Epithelial cell of prostate (primary cell): ENCODE data around the gene HECW1.
"Not testable (repeated sequence)": the region's sequence is repeated elsewhere in the genome, so short reads cannot be mapped to it uniquely, and the experiment has no call there.

Experiments used
- DNase-seq: peaks from one replicate; pipeline ENCODE4 v3.0.0-alpha.2; 2011; ENCODE audit warnings: low read depth, low spot score
- H3K27ac ChIP-seq: fragments of 450-650 bp; 2 replicates; pipeline ENCODE4 v1.5.1; 2017; ENCODE audit warnings: mild to moderate bottlenecking

The HECW1 gene

DNA sequence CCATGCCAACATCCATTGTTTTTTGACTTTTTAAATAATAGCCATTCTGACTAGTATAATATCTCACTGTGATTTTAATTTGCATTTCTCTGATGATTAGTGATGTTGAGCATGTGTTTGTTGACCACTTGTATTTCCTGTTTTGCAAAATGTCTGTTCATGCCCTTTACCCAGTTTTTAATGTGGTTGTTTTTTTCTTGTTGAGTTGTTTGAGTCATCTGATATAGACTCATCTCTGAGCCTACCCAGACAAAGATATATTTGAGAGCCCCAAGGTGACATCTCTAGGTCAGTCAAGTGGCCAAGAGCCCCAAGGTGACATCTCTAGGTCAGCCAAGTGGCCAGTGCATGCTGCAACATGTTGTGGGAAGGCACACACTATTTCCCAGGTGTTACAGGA lies 224.7 kb downstream of the HECW1 start:
- H3K27ac ChIP-seq = no peak overlapping the region
- peak; percentile 16 for DNase-seq

DNA sequence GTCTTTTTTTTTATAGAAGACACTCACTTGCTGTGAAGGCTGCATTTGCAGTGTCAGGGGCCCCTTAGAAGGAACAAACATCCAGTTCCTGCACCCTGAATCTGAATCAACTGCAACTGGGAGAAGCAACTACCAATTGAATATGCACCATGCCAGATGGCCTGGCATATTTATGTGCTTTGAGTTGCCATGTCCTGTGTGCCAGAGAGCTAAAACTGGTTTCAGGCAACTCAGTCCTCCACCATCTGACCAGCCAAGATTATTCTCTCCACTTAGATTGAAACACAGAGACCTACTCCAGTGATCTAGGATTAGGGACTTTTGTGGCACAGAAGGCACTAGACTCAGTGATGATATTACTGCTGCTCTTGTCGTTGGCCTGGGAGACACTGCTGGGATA lies 225.4 kb downstream of the HECW1 start:
- no peak for DNase-seq
- no peak overlapping the region for H3K27ac ChIP-seq

- no peak overlapping the region for H3K27ac ChIP-seq
- no peak for DNase-seq
Observed at GRCh38 chr7:43341132-43341531, 228.7 kb downstream of the HECW1 start.

DNA sequence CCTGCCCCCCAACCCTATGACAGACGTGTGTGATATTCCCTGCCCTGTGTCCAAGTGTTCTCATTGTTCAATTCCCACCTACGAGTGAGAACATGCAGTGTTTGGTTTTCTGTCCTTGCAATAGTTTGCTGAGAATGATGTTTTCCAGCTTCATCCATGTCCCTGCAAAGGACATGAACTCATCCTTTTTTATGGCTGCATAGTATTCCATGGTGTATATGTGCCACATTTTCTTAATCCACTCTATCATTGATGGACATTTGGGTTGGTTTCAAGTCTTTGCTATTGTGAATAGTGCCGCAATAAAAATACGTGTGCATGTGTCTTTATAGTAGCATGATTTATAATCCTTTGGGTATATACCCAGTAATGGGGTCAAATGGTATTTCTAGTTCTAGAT lies 231.0 kb downstream of the HECW1 start:
- DNase-seq, H3K27ac ChIP-seq: not testable (repeated sequence)

- H3K27ac ChIP-seq, DNase-seq: not testable (repeated sequence)
Observed at GRCh38 chr7:43345696-43346095, 233.2 kb downstream of the HECW1 start.

DNA sequence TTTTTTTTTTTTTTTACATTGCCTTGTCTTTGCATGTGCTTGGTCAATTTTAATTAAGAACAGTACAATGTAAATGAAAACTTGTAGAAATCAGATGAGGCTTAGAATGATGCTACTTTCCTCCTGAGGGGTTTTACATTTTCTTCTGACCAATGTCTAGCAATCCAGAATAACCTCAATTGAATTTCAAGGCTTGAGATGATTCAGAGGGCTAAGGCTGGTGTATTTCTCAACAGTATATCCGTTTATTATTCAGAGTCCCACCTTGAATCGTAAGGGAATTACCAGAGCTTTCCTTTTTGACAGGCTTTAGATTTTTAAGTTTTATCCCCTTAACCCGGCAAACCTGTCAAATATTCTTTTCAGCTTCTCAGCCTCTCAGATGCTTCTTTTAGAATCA lies 239.2 kb downstream of the HECW1 start:
- no peak for DNase-seq

DNA sequence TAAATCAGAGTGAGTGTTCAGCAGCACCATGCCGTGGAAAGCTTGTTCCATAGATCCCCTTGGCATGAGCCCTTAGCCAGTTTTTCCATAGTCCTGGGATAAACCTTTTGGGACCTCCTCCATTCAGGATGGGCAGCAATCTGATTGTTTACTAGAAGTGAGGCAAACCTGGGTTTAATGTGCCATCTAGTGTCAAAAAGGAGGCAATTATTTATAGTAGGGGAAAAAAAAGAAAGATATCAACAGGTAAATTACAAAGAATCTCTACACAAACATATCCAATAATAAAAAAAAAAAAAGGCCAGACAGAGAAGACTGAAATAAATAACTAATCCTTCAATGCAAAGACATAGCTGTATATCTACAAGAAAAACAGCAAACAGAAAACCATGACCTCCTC lies 241.5 kb downstream of the HECW1 start:
- DNase-seq = no peak
- H3K27ac ChIP-seq = no peak overlapping the region

More for the DNA sequence above, 239.2 kb downstream of the HECW1 start:
- no peak overlapping the region for H3K27ac ChIP-seq

- no peak for DNase-seq
- H3K27ac ChIP-seq = no peak overlapping the region
Observed at GRCh38 chr7:43362652-43363034, 250.2 kb downstream of the HECW1 start.

GRCh38 chr7:43363035-43363791 lies 250.8 kb downstream of the HECW1 start:
- no peak overlapping the region for H3K27ac ChIP-seq
- DNase-seq = no peak

DNA sequence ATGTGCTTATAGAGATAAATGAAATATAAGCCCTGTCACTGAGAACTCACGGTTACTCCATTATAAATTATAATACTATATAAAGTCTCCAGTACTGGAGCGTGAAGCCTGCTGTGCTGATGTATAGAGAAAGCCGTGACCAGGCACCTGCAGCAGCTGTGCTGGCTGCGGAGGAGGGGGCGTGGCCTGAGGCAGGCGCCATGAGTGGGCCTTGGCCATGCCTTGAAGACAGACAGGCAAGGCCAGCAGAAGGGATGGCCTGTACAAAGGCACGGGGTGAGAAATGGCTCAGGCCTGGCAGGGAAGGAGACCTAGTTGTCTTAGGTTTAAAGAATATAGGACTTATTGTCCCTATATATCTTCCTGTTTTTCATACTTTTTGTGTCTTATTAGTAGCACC lies 251.9 kb downstream of the HECW1 start:
- DNase-seq = no peak

GRCh38 chr7:43372676-43373355 lies 260.4 kb downstream of the HECW1 start:
- no peak for DNase-seq
- no peak overlapping the region for H3K27ac ChIP-seq

More for the DNA sequence above, 251.9 kb downstream of the HECW1 start:
- H3K27ac ChIP-seq = no peak overlapping the region

GRCh38 chr7:43377196-43377960 lies 264.9 kb downstream of the HECW1 start:
- DNase-seq = no peak
- H3K27ac ChIP-seq = no peak overlapping the region

GRCh38 chr7:43379210-43379609 lies 266.8 kb downstream of the HECW1 start:
- DNase-seq = no peak

DNA sequence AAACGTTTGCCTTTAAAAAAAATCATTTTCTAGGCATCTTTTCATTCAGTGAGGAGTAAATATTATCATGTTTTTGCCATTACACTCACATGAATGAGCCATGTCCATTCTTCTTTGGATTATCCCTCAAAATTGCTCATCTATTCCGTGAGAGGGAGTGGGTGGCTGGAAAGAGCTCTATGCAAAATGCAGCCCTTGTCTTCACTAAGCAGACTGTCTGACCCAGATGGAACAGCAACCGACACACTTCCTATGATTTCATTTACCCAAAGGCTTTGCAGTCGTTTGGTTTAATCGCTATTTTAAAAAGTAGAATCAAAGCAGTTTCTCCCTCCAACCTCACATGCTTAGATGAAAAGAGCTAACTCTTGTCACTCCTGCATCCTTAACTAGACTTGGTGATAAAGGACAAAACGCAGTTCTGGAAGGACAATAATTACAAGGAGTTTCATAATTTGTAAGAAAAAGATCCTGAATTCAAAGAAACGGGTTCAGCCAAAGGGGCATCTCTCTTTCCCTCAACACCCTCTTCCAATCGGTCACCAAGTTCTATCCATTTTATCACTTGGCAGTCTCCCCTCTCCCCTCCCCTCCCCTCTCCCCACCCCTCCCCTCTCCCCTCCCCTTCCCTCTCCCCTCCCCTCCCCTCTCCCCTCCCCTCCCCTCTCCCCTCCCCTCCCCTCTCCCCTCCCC lies 272.3 kb downstream of the HECW1 start:
- no peak for DNase-seq
- H3K27ac ChIP-seq = no peak overlapping the region

More at GRCh38 chr7:43379210-43379609, 266.8 kb downstream of the HECW1 start:
- no peak overlapping the region for H3K27ac ChIP-seq

DNA sequence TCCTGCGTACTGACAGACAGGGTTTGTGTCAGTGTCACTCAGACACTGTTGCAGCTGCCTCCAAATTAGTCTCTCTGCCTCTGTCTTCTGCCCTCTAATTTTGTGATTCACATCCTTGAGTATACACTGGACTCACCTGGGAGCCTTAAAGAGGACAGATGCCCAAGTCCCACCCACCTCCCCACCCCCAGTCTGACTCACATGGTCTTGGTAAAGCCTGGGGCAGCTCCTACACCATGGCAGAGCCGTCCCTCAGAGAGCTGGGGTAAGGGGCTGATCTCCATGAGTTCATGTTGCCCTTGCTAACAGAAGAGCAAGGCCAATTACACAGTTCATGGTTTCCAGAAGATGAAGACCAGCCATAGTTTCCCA lies 272.8 kb downstream of the HECW1 start:
- H3K27ac ChIP-seq = peak overlapping the region; percentile 77
- DNase-seq = peak; percentile 64

DNA sequence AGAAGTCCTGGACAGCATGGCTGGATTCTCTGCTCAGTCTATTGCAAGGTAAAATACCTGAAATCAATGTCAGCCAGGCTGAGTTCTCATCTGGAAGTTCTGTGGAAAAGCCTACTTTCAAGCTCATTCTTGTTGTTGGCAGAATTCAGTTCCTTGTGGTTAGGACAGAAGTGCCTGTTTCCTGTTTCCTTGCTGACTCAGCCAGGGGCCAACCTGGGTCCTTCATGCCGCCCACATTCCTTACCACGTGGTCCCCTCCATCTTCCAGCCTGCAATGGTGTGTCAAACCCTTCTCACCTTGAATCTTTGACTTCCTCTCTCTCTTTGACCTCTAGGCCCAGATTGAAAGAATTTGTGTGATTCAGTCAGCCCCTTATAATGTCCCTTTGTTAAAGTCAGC lies 273.4 kb downstream of the HECW1 start:
- H3K27ac ChIP-seq = peak overlapping the region; percentile 77
- DNase-seq = peak; percentile 74

- DNase-seq = no peak
- H3K27ac ChIP-seq = no peak overlapping the region
Observed at GRCh38 chr7:43387932-43388331, 275.5 kb downstream of the HECW1 start.

GRCh38 chr7:43390576-43390975 lies 278.1 kb downstream of the HECW1 start:
- DNase-seq = no peak
- no peak overlapping the region for H3K27ac ChIP-seq

DNA sequence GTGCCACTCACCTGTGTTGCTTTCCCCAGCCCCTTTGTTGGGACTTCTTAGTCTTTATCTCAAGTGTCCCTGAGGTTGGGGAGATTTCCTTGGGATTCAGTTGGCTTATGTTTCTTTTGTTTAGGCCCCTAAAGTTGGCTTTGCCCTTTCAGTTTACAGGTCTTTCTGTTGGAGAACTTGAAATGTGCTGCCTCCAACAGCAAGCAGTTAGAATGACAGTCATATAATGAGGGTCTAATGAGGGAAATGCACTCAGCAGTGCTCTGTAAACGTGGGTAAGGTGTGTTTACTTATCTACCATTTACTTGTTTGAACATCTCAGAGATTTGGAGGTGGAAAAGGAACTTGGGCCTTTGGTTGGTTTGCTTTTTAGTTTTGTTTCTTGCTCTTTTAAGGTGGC lies 279.1 kb downstream of the HECW1 start:
- DNase-seq = no peak

GRCh38 chr7:43392638-43393330 lies 280.3 kb downstream of the HECW1 start:
- no peak for DNase-seq
- H3K27ac ChIP-seq = no peak overlapping the region

More for the DNA sequence above, 279.1 kb downstream of the HECW1 start:
- no peak overlapping the region for H3K27ac ChIP-seq
